IgD-negative memory B cell (primary cell): ENCODE results near the gene STPG4. TPM values are rescaled to one million over a fixed set of nuclear protein-coding genes. Genes with fewer than 3 reads are reported as not detected.
A peak's percentile ranks its signal among the peaks of the same experiment; 100 is the strongest.

Source experiments
- H3K27ac Mint-ChIP-seq, 3 donors: one replicate each; pipeline ENCODE4 v1.8.0; 2020 to 2022; ENCODE audit warnings: mild to moderate bottlenecking in 3 of 3, mixed read lengths in 3 of 3, moderate library complexity in 1 of 3
- H3K27me3 Mint-ChIP-seq: one replicate; pipeline ENCODE4 v1.8.0; 2021; ENCODE audit warnings: mixed read lengths
- H3K36me3 Mint-ChIP-seq: one replicate; pipeline ENCODE4 v1.8.0; 2020; ENCODE audit warnings: mild to moderate bottlenecking, mixed read lengths
- H3K4me1 Mint-ChIP-seq, 3 donors: one replicate each; pipeline ENCODE4 v1.8.0; 2020 to 2022; ENCODE audit warnings: mixed read lengths in 3 of 3, mild to moderate bottlenecking in 1 of 3
- H3K4me3 Mint-ChIP-seq, 4 donors: one replicate each; pipeline ENCODE4 v1.8.0; 2020 to 2022; ENCODE audit warnings: mild to moderate bottlenecking in 4 of 4, mixed read lengths in 4 of 4, moderate library complexity in 3 of 4
- H3K9me3 Mint-ChIP-seq, 3 donors: one replicate each; pipeline ENCODE4 v1.8.0; 2020 to 2021; ENCODE audit warnings: mixed read lengths in 3 of 3, mild to moderate bottlenecking in 1 of 3
- polyA plus RNA-seq: library from polyadenylated mRNA; unstranded; fragments of 300-500 nt; fragmentation: Illumina TruSeq; gene quantifications from one replicate; pipeline ENCODE4 v1.2.3, GENCODE V29; 2021

The STPG4 gene
- polyA plus RNA-seq, 1 donor from 2014 or later: not detected

GRCh38 chr2:47058003-47058931 lies 96.8 kb downstream of the STPG4 start:
- Mint-ChIP-seq H3K27ac (peak overlapping the region; percentile 73 to 95 (median 93)), H3K4me3 (peak overlapping the region in 3 of 4 donors; percentile 33 to 91 (median 87))

DNA sequence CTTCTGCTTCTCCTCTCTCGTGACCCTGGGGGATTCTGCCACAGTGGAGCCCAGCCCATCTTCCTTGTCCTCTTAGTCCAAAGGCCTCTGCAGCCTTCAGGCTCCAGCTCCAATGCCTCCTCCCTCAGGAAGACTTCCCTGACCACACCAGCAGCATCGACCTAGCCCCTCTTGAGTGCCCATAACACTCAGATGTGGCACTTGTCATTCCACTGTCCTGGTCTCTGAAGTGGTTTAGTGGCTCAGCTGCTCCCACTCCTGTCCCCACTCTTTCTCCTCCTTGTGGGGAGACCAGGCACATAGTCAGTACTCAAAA lies 97.5 kb downstream of the STPG4 start:
- no peaks in the 10 kb centered on the region for H3K9me3 Mint-ChIP-seq
- H3K27me3 Mint-ChIP-seq: no peaks in the 10 kb centered on the region
- peaks cover 27 to 39% (median 36%) of the 10 kb centered on the region in 3 donors for H3K4me1 Mint-ChIP-seq
- H3K27ac Mint-ChIP-seq: peak overlapping the region; percentile 73 to 95 (median 93)
- H3K36me3 Mint-ChIP-seq: peaks cover 6% of the 10 kb centered on the region
- H3K4me3 Mint-ChIP-seq: peak overlapping the region; percentile 33 to 91 (median 66)

More at GRCh38 chr2:47058003-47058931, 96.8 kb downstream of the STPG4 start:
- Mint-ChIP-seq H3K27me3 (no peaks in the 10 kb centered on the region), H3K36me3 (peaks cover 6% of the 10 kb centered on the region), H3K4me1 (peaks cover 27 to 41% (median 36%) of the 10 kb centered on the region in 3 donors), H3K9me3 (no peaks in the 10 kb centered on the region)

DNA sequence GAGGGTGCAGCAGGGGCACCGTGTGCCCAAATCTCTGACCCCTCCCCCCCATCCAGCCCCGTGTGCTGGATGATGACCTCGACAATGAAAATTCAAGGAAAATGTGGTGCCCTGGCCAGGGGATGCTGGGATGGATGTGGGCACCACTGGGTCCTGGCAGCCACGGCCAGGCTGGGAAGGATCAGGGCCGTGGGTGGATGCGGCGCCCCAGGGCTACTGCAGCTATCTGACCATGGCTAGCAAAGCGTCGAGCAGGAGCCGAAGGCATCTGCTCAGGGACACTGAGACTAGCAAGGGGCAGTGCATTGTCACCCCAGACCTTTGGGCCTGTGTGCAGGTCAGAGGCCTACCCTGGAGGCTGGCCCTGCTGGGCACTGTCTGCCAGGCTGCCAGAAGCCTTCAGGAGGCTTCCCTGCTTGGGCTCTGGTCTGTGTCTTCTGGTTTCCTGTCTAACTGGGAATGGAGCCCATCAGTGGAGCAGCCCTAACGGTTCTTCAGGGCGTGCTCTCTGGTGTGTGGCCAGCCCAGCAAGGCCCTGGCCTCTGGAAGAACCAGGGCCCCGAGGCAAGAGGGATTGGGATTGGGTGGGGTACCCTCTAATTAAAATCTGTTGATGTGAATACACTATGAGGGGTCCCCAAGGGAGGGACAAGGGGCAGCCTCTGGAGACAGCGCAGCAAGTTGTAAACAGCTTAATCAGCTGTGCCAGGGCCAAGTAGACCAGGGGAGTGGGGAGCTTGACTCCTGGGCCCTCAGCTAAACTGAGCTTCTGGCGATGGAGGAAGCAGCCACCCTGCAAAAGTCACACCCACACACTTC lies 98.0 kb downstream of the STPG4 start:
- Mint-ChIP-seq H3K36me3 (peaks cover 6% of the 10 kb centered on the region), H3K27me3 (no peaks in the 10 kb centered on the region), H3K27ac (peak overlapping the region; percentile 77 to 95 (median 93)), H3K9me3 (no peaks in the 10 kb centered on the region), H3K4me3 (peak overlapping the region; percentile 33 to 91 (median 66)), H3K4me1 (peaks cover 27 to 39% (median 39%) of the 10 kb centered on the region in 3 donors)

DNA sequence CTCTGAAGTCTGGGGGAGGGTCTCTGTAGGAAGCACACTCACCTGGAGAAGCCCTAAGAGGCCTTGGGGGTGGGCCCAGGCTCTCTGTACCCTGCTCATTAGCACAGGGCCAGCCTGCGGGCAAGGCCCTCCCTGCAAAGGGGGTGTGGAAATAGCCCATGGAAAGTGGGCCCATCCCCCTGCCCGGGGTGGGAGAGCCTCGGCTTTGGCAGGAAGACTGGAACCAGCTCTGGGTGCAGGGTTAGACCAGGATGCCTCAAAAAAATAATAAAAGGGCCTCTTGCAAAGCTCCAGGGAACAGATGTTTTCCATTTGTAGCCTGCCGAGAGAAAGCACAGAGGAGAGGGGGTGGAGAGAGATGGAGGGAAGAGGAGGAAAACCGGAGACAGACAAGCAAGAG lies 98.7 kb downstream of the STPG4 start:
- Mint-ChIP-seq H3K36me3 (peaks cover 10% of the 10 kb centered on the region), H3K9me3 (no peaks in the 10 kb centered on the region), H3K4me1 (peaks cover 27 to 39% (median 39%) of the 10 kb centered on the region in 3 donors), H3K27ac (peak overlapping the region; percentile 77 to 87 (median 80)), H3K27me3 (no peaks in the 10 kb centered on the region), H3K4me3 (peak overlapping the region in 2 of 4 donors; percentile 57 to 83)

DNA sequence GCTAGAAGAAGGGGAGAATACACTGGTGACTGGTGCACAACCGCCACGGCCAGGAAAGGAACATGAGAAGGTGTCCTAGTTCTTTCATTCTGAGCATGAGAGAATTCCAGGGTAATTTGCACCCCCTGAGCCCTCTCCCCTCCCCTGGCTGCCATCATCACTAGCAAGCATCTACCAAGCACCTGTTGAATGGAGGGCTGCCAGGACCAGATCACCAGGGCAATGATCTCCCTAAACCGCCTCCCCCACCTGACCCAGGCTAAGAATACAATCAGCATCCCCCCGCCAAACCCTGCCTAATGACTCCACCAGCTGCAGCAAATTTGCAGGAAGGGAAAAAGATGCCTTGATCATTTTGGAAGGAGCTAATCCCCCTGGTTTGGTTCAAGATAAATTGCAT lies 100.2 kb downstream of the STPG4 start:
- Mint-ChIP-seq H3K27me3 (no peaks in the 10 kb centered on the region), H3K4me3 (peak overlapping the region in 1 of 4 donors; percentile 32), H3K4me1 (peaks cover 27 to 39% (median 39%) of the 10 kb centered on the region in 3 donors), H3K36me3 (peaks cover 10% of the 10 kb centered on the region), H3K27ac (peak overlapping the region in 2 of 3 donors; percentile 39 to 72), H3K9me3 (no peaks in the 10 kb centered on the region)

- no peak overlapping the region for H3K4me3 Mint-ChIP-seq
- H3K27ac Mint-ChIP-seq: peak overlapping the region in 2 of 3 donors; percentile 15 to 72
- peaks cover 9% of the 10 kb centered on the region for H3K36me3 Mint-ChIP-seq
Measured at GRCh38 chr2:47054036-47054555, 101.0 kb downstream of the STPG4 start.

DNA sequence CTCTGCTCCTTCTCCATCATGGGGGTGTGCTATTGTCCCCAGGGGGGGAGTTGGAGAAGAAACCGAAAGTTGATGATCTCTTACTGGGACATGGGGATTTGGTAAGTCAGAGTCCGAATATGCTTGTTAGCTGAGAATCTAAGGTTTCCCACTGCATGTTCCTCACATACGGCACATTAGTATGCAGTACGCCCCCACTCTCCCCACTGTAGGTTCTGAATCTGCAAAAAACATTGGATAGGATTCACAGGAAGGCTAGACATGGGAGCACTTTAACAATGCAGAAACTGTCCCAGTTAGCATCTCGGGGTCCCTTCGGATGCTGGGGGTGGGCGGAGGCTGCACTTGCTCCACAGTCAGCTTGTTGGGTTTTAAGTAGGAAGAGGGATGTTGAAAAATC lies 102.3 kb downstream of the STPG4 start:
- H3K27me3 Mint-ChIP-seq: no peaks in the 10 kb centered on the region
- peak overlapping the region in 1 of 3 donors; percentile 47 for H3K27ac Mint-ChIP-seq
- H3K4me1 Mint-ChIP-seq: peaks cover 20 to 33% (median 29%) of the 10 kb centered on the region in 3 donors
- no peak overlapping the region for H3K4me3 Mint-ChIP-seq
- H3K36me3 Mint-ChIP-seq: peaks cover 9% of the 10 kb centered on the region
- no peaks in the 10 kb centered on the region for H3K9me3 Mint-ChIP-seq

More at GRCh38 chr2:47054036-47054555, 101.0 kb downstream of the STPG4 start:
- Mint-ChIP-seq H3K4me1 (peaks cover 27 to 39% (median 37%) of the 10 kb centered on the region in 3 donors), H3K27me3 (no peaks in the 10 kb centered on the region), H3K9me3 (no peaks in the 10 kb centered on the region)

GRCh38 chr2:47051562-47051961 lies 103.5 kb downstream of the STPG4 start:
- Mint-ChIP-seq H3K9me3 (no peaks in the 10 kb centered on the region), H3K36me3 (peaks cover 9% of the 10 kb centered on the region), H3K27me3 (no peaks in the 10 kb centered on the region), H3K27ac (peak overlapping the region in 1 of 3 donors; percentile 51), H3K4me3 (no peak overlapping the region), H3K4me1 (peaks cover 12 to 22% (median 16%) of the 10 kb centered on the region in 3 donors)

- Mint-ChIP-seq H3K4me3 (no peak overlapping the region), H3K27me3 (no peaks in the 10 kb centered on the region), H3K27ac (no peak overlapping the region), H3K9me3 (no peaks in the 10 kb centered on the region), H3K4me1 (peaks cover 7 to 16% (median 9%) of the 10 kb centered on the region in 3 donors), H3K36me3 (peaks cover 8% of the 10 kb centered on the region)
Measured at GRCh38 chr2:47050762-47051161, 104.3 kb downstream of the STPG4 start.

DNA sequence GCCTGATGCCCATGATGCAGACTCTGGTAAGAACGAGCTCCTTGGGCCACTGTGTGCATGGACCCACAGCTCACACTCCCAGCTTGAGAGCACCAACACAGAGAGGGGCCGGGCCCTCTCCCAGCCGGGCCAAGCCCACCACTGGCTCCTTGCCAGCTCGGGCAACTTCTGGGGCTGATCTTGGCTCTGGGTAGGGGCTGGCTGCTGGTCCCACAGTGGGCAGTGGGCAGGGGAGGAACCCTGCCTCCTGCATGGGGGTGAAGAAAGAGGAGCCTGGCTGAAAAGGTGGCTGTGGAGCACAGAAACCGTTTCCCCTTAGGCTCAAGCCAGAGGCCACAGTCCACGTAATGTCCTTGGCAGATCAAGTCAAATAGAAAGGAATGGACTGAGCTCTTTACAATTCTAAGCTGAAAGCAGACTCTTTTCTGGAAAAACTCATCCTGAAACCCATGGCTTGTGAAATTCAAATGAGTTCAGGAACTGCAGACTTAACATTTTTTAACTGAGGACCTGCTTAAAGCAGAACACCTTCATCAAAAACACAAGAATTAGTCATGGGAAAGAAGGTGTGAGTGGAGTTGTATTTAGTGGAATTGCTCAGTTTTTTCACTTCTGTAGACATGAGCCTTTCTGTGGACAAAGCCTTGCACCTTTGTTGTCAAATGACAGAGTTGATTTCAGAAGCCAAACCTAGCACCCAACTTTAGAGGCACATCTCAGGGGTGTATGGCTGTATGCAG lies 104.9 kb downstream of the STPG4 start:
- H3K27me3 Mint-ChIP-seq: no peaks in the 10 kb centered on the region
- no peaks in the 10 kb centered on the region for H3K9me3 Mint-ChIP-seq
- peaks cover 4 to 16% (median 6%) of the 10 kb centered on the region in 3 donors for H3K4me1 Mint-ChIP-seq
- H3K36me3 Mint-ChIP-seq: peaks cover 8% of the 10 kb centered on the region
- H3K27ac Mint-ChIP-seq: peak overlapping the region in 2 of 3 donors; percentile 28 to 73
- no peak overlapping the region for H3K4me3 Mint-ChIP-seq

DNA sequence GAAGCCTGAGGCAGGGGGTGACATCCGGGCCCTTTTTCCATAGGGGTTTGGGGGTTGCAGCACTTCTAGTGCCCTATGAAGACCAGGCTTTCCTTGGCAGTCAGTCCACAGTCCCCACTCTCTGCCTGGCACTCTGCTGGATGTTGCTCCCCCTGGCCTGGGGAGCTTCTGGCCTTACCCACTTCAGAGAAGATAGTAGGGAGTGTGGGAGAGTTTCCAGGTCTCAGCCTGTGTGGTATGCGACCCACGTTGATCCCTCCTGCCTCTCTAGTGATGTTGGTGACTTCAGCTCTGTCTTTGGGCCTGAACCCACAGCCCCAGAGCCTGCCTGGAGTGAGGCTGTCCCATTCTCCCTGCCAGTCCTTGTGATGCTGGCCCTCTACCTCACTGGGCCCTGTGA lies 105.6 kb downstream of the STPG4 start:
- Mint-ChIP-seq H3K4me1 (peaks cover 0 to 14% (median 1%) of the 10 kb centered on the region in 3 donors), H3K27ac (peak overlapping the region in 1 of 3 donors; percentile 28), H3K4me3 (no peak overlapping the region), H3K27me3 (no peaks in the 10 kb centered on the region), H3K9me3 (no peaks in the 10 kb centered on the region), H3K36me3 (peaks cover 9% of the 10 kb centered on the region)

GRCh38 chr2:47048801-47049480 lies 106.2 kb downstream of the STPG4 start:
- no peak overlapping the region for H3K27ac Mint-ChIP-seq
- peaks cover 12% of the 10 kb centered on the region for H3K36me3 Mint-ChIP-seq
- H3K27me3 Mint-ChIP-seq: no peaks in the 10 kb centered on the region
- peaks cover 4 to 15% (median 4%) of the 10 kb centered on the region in 3 donors for H3K4me1 Mint-ChIP-seq
- H3K9me3 Mint-ChIP-seq: no peaks in the 10 kb centered on the region
- no peak overlapping the region for H3K4me3 Mint-ChIP-seq

- Mint-ChIP-seq H3K27me3 (no peaks in the 10 kb centered on the region), H3K27ac (peak overlapping the region in 1 of 3 donors; percentile 62)
Measured at GRCh38 chr2:47046271-47046670, 108.8 kb downstream of the STPG4 start.

GRCh38 chr2:47043891-47044239 lies 111.2 kb downstream of the STPG4 start:
- Mint-ChIP-seq H3K27ac (peak overlapping the region; percentile 78 to 83 (median 80)), H3K9me3 (no peaks in the 10 kb centered on the region), H3K27me3 (no peaks in the 10 kb centered on the region), H3K36me3 (peaks cover 11% of the 10 kb centered on the region), H3K4me3 (peak overlapping the region in 2 of 4 donors; percentile 53 to 75), H3K4me1 (peaks cover 22 to 34% (median 26%) of the 10 kb centered on the region in 3 donors)

More at GRCh38 chr2:47046271-47046670, 108.8 kb downstream of the STPG4 start:
- Mint-ChIP-seq H3K9me3 (no peaks in the 10 kb centered on the region), H3K4me1 (peaks cover 17 to 28% (median 20%) of the 10 kb centered on the region in 3 donors), H3K36me3 (peaks cover 9% of the 10 kb centered on the region), H3K4me3 (no peak overlapping the region)
